Measurements from ENCODE around the gene DNAI2. TPM values are rescaled to one million over a fixed set of nuclear protein-coding genes. Genes with fewer than 3 reads are reported as not detected.

Gene DNAI2
- total RNA-seq, 1 donor from 2014 or later, result not detected

GRCh38 chr17:74314877-74315276 lies 40.8 kb downstream of the DNAI2 start:
- Mint-ChIP-seq H3K27me3 (peaks cover 7% of the 10 kb centered on the region), H3K9me3 (no peaks in the 10 kb centered on the region), H3K4me1 (no peaks in the 10 kb centered on the region), H3K27ac (no peak overlapping the region), H3K36me3 (ENCODE audit: low read depth) (no peaks in the 10 kb centered on the region), H3K4me3 (no peak overlapping the region)
- no peak for TF ChIP-seq CTCF (IDR thresholded peaks at IDR 0.05)
- POLR2A ChIA-PET, result no interaction called here
- intact Hi-C loops (cut with micrococcal nuclease), result no loop called here
- CTCF ChIA-PET, result interaction anchor here (1.0 kb wide), 1 partner anchor 11 kb away, joined by 3 read pairs; no protein-coding TSS in a partner anchor
- DNase-seq (no peak), ATAC-seq (ENCODE audit: low read depth) (no peak)

- Mint-ChIP-seq H3K27ac (no peak overlapping the region), H3K4me1 (no peaks in the 10 kb centered on the region), H3K27me3 (peaks cover 14% of the 10 kb centered on the region), H3K4me3 (no peak overlapping the region), H3K36me3 (ENCODE audit: low read depth) (no peaks in the 10 kb centered on the region), H3K9me3 (no peaks in the 10 kb centered on the region)
- POLR2A ChIA-PET, result no interaction called here
- CTCF ChIA-PET, result no interaction called here
- no peak for ATAC-seq (ENCODE audit: low read depth)
- TF ChIP-seq CTCF (IDR thresholded peaks at IDR 0.05), result no peak
- intact Hi-C loops (cut with micrococcal nuclease), result no loop called here
- DNase-seq, result no peak
Measured at GRCh38 chr17:74316220-74316619, 42.2 kb downstream of the DNAI2 start.

- intact Hi-C loops (cut with micrococcal nuclease), result no loop called here
- Mint-ChIP-seq H3K27ac (no peak overlapping the region), H3K4me1 (no peaks in the 10 kb centered on the region), H3K27me3 (peaks cover 19% of the 10 kb centered on the region), H3K4me3 (no peak overlapping the region), H3K9me3 (no peaks in the 10 kb centered on the region), H3K36me3 (ENCODE audit: low read depth) (no peaks in the 10 kb centered on the region)
- POLR2A ChIA-PET, result no interaction called here
- no peak for TF ChIP-seq CTCF (IDR thresholded peaks at IDR 0.05)
- CTCF ChIA-PET, result no interaction called here
- no peak for DNase-seq
- ATAC-seq (ENCODE audit: low read depth), result no peak
Measured at GRCh38 chr17:74317071-74317470, 43.0 kb downstream of the DNAI2 start.

- TF ChIP-seq CTCF (IDR thresholded peaks at IDR 0.05), result no peak
- Mint-ChIP-seq H3K4me3 (no peak overlapping the region), H3K4me1 (no peaks in the 10 kb centered on the region), H3K27ac (no peak overlapping the region), H3K27me3 (peaks cover 26% of the 10 kb centered on the region), H3K36me3 (ENCODE audit: low read depth) (no peaks in the 10 kb centered on the region), H3K9me3 (no peaks in the 10 kb centered on the region)
- no peak for DNase-seq
- no peak for ATAC-seq (ENCODE audit: low read depth)
- CTCF ChIA-PET, result no interaction called here
- POLR2A ChIA-PET, result no interaction called here
- intact Hi-C loops (cut with micrococcal nuclease), result no loop called here
Measured at GRCh38 chr17:74318391-74318790, 44.4 kb downstream of the DNAI2 start.

- no peak for TF ChIP-seq CTCF (IDR thresholded peaks at IDR 0.05)
- ATAC-seq (ENCODE audit: low read depth) (no peak), DNase-seq (no peak)
- peaks cover 9% of the 10 kb centered on the region for H3K4me1 Mint-ChIP-seq
- intact Hi-C loops (cut with micrococcal nuclease), result no loop called here
- ChIA-PET POLR2A (no interaction called here), CTCF (no interaction called here)
- no peak overlapping the region for H3K4me3 Mint-ChIP-seq
- H3K27me3 Mint-ChIP-seq, result peaks cover 50% of the 10 kb centered on the region
- no peaks in the 10 kb centered on the region for H3K36me3 Mint-ChIP-seq (ENCODE audit: low read depth)
- H3K27ac Mint-ChIP-seq, result no peak overlapping the region
- H3K9me3 Mint-ChIP-seq, result no peaks in the 10 kb centered on the region
Measured at GRCh38 chr17:74324521-74324920, 50.5 kb downstream of the DNAI2 start.
